ENCODE data around the gene CBR4.
"Not testable (repeated sequence)": the region's sequence is repeated elsewhere in the genome, so short reads cannot be mapped to it uniquely, and the experiment has no call there.

The CBR4 gene

DNA sequence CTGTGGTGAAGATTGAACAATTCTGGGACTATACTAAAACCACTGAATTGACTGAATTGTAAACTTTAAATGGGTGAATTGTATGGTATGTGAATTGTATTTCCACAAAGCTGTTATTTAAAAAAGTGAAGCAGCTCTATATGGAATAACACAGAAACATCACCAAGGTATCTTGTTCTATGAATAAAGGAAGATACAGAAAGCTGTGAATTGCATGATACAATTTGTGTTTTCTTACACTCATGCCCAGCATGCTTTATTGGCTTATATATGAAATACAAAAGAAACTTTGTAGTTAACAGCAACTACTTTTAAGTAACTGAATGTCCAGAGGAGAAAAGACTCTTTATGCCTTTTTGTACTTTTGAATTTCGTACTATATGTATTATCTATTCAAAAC is 11.5 kb downstream of the CBR4 start:
- Mint-ChIP-seq H3K36me3 (ENCODE audit: insufficient read depth) (peaks cover 29% of the 10 kb centered on the region), H3K4me1 (peaks cover 20% of the 10 kb centered on the region), H3K27ac (ENCODE audit: low read depth) (no peak overlapping the region), H3K4me3 (no peak overlapping the region), H3K9me3 (no peaks in the 10 kb centered on the region), H3K27me3 (no peaks in the 10 kb centered on the region)
- no peak for DNase-seq (ENCODE audit: low spot score in 2 of 2)
- ATAC-seq (replicated peaks; ENCODE audit: extremely low read depth, poor library complexity, severe bottlenecking): no peak

DNA sequence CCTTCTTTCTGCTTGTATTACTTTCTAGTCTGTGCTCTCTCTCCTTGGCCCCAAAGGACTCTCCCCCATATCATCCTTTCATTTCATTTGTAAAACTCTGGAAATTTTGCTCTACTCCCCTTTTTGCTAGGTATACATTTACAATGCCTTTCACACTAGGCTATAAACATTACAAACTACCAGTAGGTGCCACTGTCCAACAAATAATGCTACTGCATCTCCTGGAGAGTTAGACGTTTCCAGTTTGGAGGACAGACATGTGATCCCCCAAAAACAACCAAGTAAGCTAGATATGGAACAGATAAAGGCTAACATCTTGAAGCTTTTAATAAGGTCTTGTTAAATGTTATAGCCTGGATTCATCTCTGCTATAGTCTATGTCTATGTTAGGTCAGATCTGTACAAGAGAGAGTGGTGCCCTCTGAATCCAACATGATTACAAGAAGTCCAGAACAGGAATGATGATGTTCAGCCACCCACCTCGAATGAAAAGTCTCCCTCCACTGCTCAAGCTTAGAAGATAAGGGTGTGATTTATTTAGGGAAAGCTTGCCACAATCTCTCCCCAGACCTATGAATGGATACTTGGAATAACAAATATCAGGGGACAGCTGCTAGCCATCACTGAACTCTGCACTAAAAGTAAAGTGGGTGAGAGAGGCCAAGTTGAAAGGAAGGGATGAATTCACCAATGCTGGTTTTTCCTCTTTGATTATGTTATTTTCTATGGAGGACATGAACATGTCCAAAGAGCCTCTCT is 14.3 kb downstream of the CBR4 start:
- Mint-ChIP-seq H3K36me3 (ENCODE audit: insufficient read depth) (peaks cover 14% of the 10 kb centered on the region), H3K27me3 (no peaks in the 10 kb centered on the region), H3K9me3 (no peaks in the 10 kb centered on the region), H3K27ac (ENCODE audit: low read depth) (no peak overlapping the region), H3K4me3 (no peak overlapping the region), H3K4me1 (peaks cover 12% of the 10 kb centered on the region)
- ATAC-seq (replicated peaks; ENCODE audit: extremely low read depth, poor library complexity, severe bottlenecking) (no peak), DNase-seq (ENCODE audit: low spot score in 2 of 2) (no peak)

GRCh38 chr4:168994958-168995357 is 15.1 kb downstream of the CBR4 start:
- H3K4me1 Mint-ChIP-seq: peaks cover 9% of the 10 kb centered on the region
- H3K27me3 Mint-ChIP-seq: no peaks in the 10 kb centered on the region
- no peak overlapping the region for H3K27ac Mint-ChIP-seq (ENCODE audit: low read depth)
- no peaks in the 10 kb centered on the region for H3K9me3 Mint-ChIP-seq
- H3K4me3 Mint-ChIP-seq: no peak overlapping the region
- DNase-seq (ENCODE audit: low spot score in 2 of 2): no peak
- ATAC-seq (replicated peaks; ENCODE audit: extremely low read depth, poor library complexity, severe bottlenecking): no peak
- H3K36me3 Mint-ChIP-seq (ENCODE audit: insufficient read depth): peaks cover 12% of the 10 kb centered on the region

GRCh38 chr4:168993714-168994510 is 16.1 kb downstream of the CBR4 start:
- Mint-ChIP-seq H3K27ac (ENCODE audit: low read depth) (no peak overlapping the region), H3K9me3 (no peaks in the 10 kb centered on the region), H3K4me3 (no peak overlapping the region), H3K36me3 (ENCODE audit: insufficient read depth) (peaks cover 18% of the 10 kb centered on the region), H3K4me1 (peaks cover 7% of the 10 kb centered on the region), H3K27me3 (no peaks in the 10 kb centered on the region)
- ATAC-seq (replicated peaks; ENCODE audit: extremely low read depth, poor library complexity, severe bottlenecking) (no peak), DNase-seq (ENCODE audit: low spot score in 2 of 2) (no peak)

DNA sequence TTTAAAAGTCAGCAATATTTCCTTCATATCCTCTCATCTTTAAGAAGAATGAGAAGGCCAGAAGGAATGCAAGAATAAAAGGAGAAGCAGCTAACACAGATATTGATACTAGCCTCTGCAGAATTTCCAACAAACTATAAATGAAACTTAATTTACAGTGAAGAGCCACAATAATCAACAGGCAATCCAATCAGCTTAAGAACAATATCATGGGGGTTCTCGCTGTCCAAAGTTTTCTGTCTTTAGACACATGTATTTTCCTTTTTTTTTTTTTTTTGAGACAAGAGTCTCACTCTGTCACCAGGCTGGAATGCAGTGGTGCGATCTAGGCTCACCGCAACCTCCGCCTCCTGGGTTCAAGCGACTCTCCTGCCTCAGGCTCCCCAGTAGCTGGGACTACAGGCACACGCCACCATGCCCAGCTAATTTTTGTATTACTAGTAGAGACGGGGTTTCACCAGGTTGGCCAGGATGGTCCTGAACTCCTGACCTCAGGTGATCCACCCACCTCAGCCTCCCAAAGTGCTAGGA is 17.0 kb downstream of the CBR4 start:
- not testable (repeated sequence) for H3K27me3 Mint-ChIP-seq; H3K4me1 Mint-ChIP-seq; DNase-seq (ENCODE audit: low spot score in 2 of 2); H3K4me3 Mint-ChIP-seq; H3K9me3 Mint-ChIP-seq; ATAC-seq (replicated peaks; ENCODE audit: extremely low read depth, poor library complexity, severe bottlenecking); H3K27ac Mint-ChIP-seq (ENCODE audit: low read depth)
- peaks cover 18% of the 10 kb centered on the region for H3K36me3 Mint-ChIP-seq (ENCODE audit: insufficient read depth)

GRCh38 chr4:168981942-168982341 is 28.1 kb downstream of the CBR4 start:
- H3K4me3 Mint-ChIP-seq: no peak overlapping the region
- H3K9me3 Mint-ChIP-seq: peaks cover 14% of the 10 kb centered on the region
- peaks cover 14% of the 10 kb centered on the region for H3K36me3 Mint-ChIP-seq (ENCODE audit: insufficient read depth)
- no peaks in the 10 kb centered on the region for H3K27me3 Mint-ChIP-seq
- DNase-seq (ENCODE audit: low spot score in 2 of 2) (no peak), ATAC-seq (replicated peaks; ENCODE audit: extremely low read depth, poor library complexity, severe bottlenecking) (no peak)
- H3K4me1 Mint-ChIP-seq: peaks cover 12% of the 10 kb centered on the region
- H3K27ac Mint-ChIP-seq (ENCODE audit: low read depth): no peak overlapping the region

DNA sequence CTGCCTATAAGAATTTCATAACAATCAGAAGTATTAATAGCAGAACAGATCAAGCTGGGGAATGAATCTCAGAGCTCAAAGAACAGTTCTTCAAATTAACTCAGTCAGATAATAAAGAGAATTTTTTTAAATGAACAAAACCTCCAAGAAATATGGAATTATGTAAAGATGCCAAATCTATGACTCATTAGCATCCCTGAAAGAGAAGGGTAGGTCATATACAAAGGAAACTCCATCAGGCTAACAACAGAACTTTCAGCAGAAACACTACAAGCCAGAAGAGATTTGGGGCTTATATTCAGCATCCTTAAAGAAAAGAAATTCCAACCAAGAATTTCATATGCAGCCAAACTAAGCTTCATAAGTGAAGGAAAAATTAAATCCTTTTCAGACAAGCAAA is 28.6 kb downstream of the CBR4 start:
- ATAC-seq (replicated peaks; ENCODE audit: extremely low read depth, poor library complexity, severe bottlenecking): no peak

GRCh38 chr4:168979338-168979737 is 30.7 kb downstream of the CBR4 start:
- ATAC-seq (replicated peaks; ENCODE audit: extremely low read depth, poor library complexity, severe bottlenecking) (no peak), DNase-seq (ENCODE audit: low spot score in 2 of 2) (no peak)
- peaks cover 11% of the 10 kb centered on the region for H3K36me3 Mint-ChIP-seq (ENCODE audit: insufficient read depth)
- H3K27me3 Mint-ChIP-seq: no peaks in the 10 kb centered on the region
- no peak overlapping the region for H3K27ac Mint-ChIP-seq (ENCODE audit: low read depth)
- H3K4me1 Mint-ChIP-seq: peaks cover 6% of the 10 kb centered on the region
- no peak overlapping the region for H3K4me3 Mint-ChIP-seq
- H3K9me3 Mint-ChIP-seq: peaks cover 14% of the 10 kb centered on the region

More for the DNA sequence above, 28.6 kb downstream of the CBR4 start:
- Mint-ChIP-seq H3K27ac (ENCODE audit: low read depth) (no peak overlapping the region), H3K4me1 (peaks cover 12% of the 10 kb centered on the region), H3K36me3 (ENCODE audit: insufficient read depth) (peaks cover 14% of the 10 kb centered on the region), H3K27me3 (no peaks in the 10 kb centered on the region), H3K4me3 (no peak overlapping the region), H3K9me3 (peaks cover 14% of the 10 kb centered on the region)
- DNase-seq (ENCODE audit: low spot score in 2 of 2): no peak

GRCh38 chr4:168978001-168978700 is 31.9 kb downstream of the CBR4 start:
- ATAC-seq (replicated peaks; ENCODE audit: extremely low read depth, poor library complexity, severe bottlenecking) (no peak), DNase-seq (ENCODE audit: low spot score in 2 of 2) (no peak)
- H3K27ac Mint-ChIP-seq (ENCODE audit: low read depth): no peak overlapping the region
- no peak overlapping the region for H3K4me3 Mint-ChIP-seq
- H3K27me3 Mint-ChIP-seq: no peaks in the 10 kb centered on the region
- no peaks in the 10 kb centered on the region for H3K4me1 Mint-ChIP-seq
- H3K36me3 Mint-ChIP-seq (ENCODE audit: insufficient read depth): peaks cover 6% of the 10 kb centered on the region
- peaks cover 20% of the 10 kb centered on the region for H3K9me3 Mint-ChIP-seq

- no peaks in the 10 kb centered on the region for H3K4me1 Mint-ChIP-seq
- H3K36me3 Mint-ChIP-seq (ENCODE audit: insufficient read depth): no peaks in the 10 kb centered on the region
- H3K9me3 Mint-ChIP-seq: peaks cover 22% of the 10 kb centered on the region
- ATAC-seq (replicated peaks; ENCODE audit: extremely low read depth, poor library complexity, severe bottlenecking): no peak
- no peak for DNase-seq (ENCODE audit: low spot score in 2 of 2)
- H3K4me3 Mint-ChIP-seq: no peak overlapping the region
- no peaks in the 10 kb centered on the region for H3K27me3 Mint-ChIP-seq
- no peak overlapping the region for H3K27ac Mint-ChIP-seq (ENCODE audit: low read depth)
These were observed 37.5 kb downstream of the CBR4 start for GRCh38 chr4:168972596-168972995.

GRCh38 chr4:168960716-168961115 is 49.3 kb downstream of the CBR4 start:
- Mint-ChIP-seq H3K4me1 (no peaks in the 10 kb centered on the region), H3K4me3 (no peak overlapping the region), H3K27ac (ENCODE audit: low read depth) (no peak overlapping the region), H3K9me3 (no peaks in the 10 kb centered on the region), H3K27me3 (no peaks in the 10 kb centered on the region), H3K36me3 (ENCODE audit: insufficient read depth) (no peaks in the 10 kb centered on the region)
- DNase-seq (ENCODE audit: low spot score in 2 of 2) (no peak), ATAC-seq (replicated peaks; ENCODE audit: extremely low read depth, poor library complexity, severe bottlenecking) (no peak)

GRCh38 chr4:168955674-168956073 is 54.4 kb downstream of the CBR4 start:
- DNase-seq (ENCODE audit: low spot score in 2 of 2): no peak
- no peaks in the 10 kb centered on the region for H3K27me3 Mint-ChIP-seq
- H3K4me3 Mint-ChIP-seq: no peak overlapping the region

More at GRCh38 chr4:168955674-168956073, 54.4 kb downstream of the CBR4 start:
- H3K4me1 Mint-ChIP-seq: no peaks in the 10 kb centered on the region
- H3K9me3 Mint-ChIP-seq: no peaks in the 10 kb centered on the region
- no peak for ATAC-seq (replicated peaks; ENCODE audit: extremely low read depth, poor library complexity, severe bottlenecking)
- no peak overlapping the region for H3K27ac Mint-ChIP-seq (ENCODE audit: low read depth)
- H3K36me3 Mint-ChIP-seq (ENCODE audit: insufficient read depth): peaks cover 3% of the 10 kb centered on the region
